ENCODE measurements around the gene PRKCH. TPM values are rescaled to one million over a fixed set of nuclear protein-coding genes. Genes with fewer than 3 reads are reported as not detected.

Gene PRKCH
- total and polyA plus RNA-seq, 2 of the 13 experiments (the other 11 are each of a cell fraction or from before 2014, with no cell fraction given): 0.48 to 1.3 TPM

DNA sequence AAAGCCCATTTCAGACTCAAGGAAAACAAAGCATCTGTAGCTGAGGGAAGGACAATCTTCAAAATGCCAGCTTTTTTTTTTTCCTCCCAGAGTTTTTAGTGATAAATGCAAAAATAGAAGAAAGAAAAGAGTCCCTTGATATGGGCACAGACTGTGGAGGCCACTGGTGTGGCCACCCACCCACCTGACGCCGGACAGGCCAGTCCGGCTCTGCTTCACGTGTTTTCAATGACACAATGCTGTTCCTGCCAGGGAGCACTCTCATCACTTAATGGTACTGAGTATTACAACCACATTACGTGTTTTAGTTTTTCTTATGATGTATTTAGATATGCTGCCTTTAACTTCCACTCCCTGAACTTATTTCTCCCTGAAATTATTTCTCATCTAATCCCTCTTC is 218.3 kb downstream of the PRKCH start (continued):
- TF ChIP-seq ZNF598 (CRISPR knock-in tag; IDR thresholded peaks at IDR 0.05; ENCODE audit: borderline replicate concordance) (no peak), CREM (IDR thresholded peaks at IDR 0.05) (no peak), CREM (CRISPR knock-in tag; IDR thresholded peaks at IDR 0.05) (no peak), ZSCAN30 (CRISPR knock-in tag; IDR thresholded peaks at IDR 0.05) (no peak)

DNA sequence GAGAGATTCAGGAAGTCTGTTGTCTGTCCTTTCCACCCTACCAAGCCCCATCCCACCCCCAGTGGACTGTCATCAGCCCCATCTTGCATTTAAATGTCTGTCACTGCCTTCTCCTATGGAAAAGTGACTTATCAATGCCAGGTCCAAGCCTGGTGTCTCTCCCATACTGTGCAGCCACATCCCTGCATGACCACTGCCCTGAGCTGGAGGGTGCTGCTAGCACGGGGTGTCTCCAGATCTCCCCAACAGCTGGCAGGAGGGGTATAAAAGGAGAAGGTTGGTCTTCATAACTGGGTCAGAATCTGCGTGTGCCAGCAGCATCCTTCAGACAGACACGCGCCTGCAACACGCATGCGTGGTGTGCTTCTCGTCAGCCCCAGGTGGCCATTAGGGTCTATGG is 219.6 kb downstream of the PRKCH start:
- H3K9me3 ChIP-seq (ENCODE audit: low read length): no peaks in the 10 kb centered on the region
- H4K20me1 ChIP-seq (ENCODE audit: insufficient read depth, low read length): no peaks in the 10 kb centered on the region
- 50% methylated on average over 2 of the region's 7 CpGs for WGBS (ENCODE audit: low lambda C conversion rate)
- ChIA-PET POLR2A (no interaction called here), CTCF (ENCODE audit: low intra/inter-chr PET ratio, low total read pairs) (no interaction called here)
- intact Hi-C loops (cut with micrococcal nuclease; ENCODE audit: unreplicated experiment) (no loop called here), in situ Hi-C loops (cut with HindIII; ENCODE audit: extremely low pct_ligation_motif_present, low pct_unique_long_range_greater_than_20kb) (no loop called here)
- ATAC-seq (no peak), DNase-seq (ENCODE audit: low spot score) (no peak), FAIRE-seq (no peak)
- no peak overlapping the region for H2AFZ ChIP-seq (ENCODE audit: low read length)
- BruUV-seq (replicated peaks): no TSS peak
- H3K4me1 ChIP-seq (ENCODE audit: insufficient read depth, low read length): peaks cover 71% of the 10 kb centered on the region
- H3K27ac ChIP-seq (ENCODE audit: extremely low read length, insufficient read depth, low read length): no peak overlapping the region
- H3K36me3 ChIP-seq (replicated peaks in 1 of 2; ENCODE audit: control insufficient read depth in 1 of 2, insufficient read depth in 2 of 2, low read length in 2 of 2): no peaks in the 10 kb centered on the region
- no peak overlapping the region for H3K9ac ChIP-seq (ENCODE audit: insufficient read depth, low read depth, low read length)
- no peak overlapping the region for H3K4me3 ChIP-seq (replicated peaks in 1 of 3; ENCODE audit: insufficient read depth in 1 of 3, low read depth in 2 of 3, low read length in 3 of 3)
- no peaks in the 10 kb centered on the region for H3K27me3 ChIP-seq (ENCODE audit: control insufficient read depth in 1 of 2, insufficient read depth in 2 of 2, low read length in 2 of 2)
- no peaks in the 10 kb centered on the region for H3K79me2 ChIP-seq (ENCODE audit: insufficient read depth, low read length)
- H3K4me2 ChIP-seq (ENCODE audit: low read depth, low read length): no peak overlapping the region
- TF ChIP-seq ARHGAP35 (CRISPR knock-in tag; IDR thresholded peaks at IDR 0.05; ENCODE audit: borderline replicate concordance) (no peak), ATF1 (CRISPR knock-in tag; IDR thresholded peaks at IDR 0.05) (no peak), REPIN1 (CRISPR knock-in tag; IDR thresholded peaks at IDR 0.05; ENCODE audit: borderline replicate concordance, low read depth) (no peak), NFKB2 (CRISPR knock-in tag; IDR thresholded peaks at IDR 0.05; ENCODE audit: borderline replicate concordance) (no peak), FOXC1 (CRISPR knock-in tag; IDR thresholded peaks at IDR 0.05; ENCODE audit: borderline replicate concordance) (no peak), KIAA2018 (CRISPR knock-in tag; IDR thresholded peaks at IDR 0.05; ENCODE audit: borderline replicate concordance) (no peak), RNF2 (conservative IDR thresholded peaks at IDR 0.05; ENCODE audit: low read depth) (no peak), IRX3 (CRISPR knock-in tag; IDR thresholded peaks at IDR 0.05; ENCODE audit: borderline replicate concordance, low read depth) (no peak), YEATS2 (CRISPR knock-in tag; IDR thresholded peaks at IDR 0.05; ENCODE audit: borderline replicate concordance) (no peak)
- TF ChIP-seq, protein P1, sequence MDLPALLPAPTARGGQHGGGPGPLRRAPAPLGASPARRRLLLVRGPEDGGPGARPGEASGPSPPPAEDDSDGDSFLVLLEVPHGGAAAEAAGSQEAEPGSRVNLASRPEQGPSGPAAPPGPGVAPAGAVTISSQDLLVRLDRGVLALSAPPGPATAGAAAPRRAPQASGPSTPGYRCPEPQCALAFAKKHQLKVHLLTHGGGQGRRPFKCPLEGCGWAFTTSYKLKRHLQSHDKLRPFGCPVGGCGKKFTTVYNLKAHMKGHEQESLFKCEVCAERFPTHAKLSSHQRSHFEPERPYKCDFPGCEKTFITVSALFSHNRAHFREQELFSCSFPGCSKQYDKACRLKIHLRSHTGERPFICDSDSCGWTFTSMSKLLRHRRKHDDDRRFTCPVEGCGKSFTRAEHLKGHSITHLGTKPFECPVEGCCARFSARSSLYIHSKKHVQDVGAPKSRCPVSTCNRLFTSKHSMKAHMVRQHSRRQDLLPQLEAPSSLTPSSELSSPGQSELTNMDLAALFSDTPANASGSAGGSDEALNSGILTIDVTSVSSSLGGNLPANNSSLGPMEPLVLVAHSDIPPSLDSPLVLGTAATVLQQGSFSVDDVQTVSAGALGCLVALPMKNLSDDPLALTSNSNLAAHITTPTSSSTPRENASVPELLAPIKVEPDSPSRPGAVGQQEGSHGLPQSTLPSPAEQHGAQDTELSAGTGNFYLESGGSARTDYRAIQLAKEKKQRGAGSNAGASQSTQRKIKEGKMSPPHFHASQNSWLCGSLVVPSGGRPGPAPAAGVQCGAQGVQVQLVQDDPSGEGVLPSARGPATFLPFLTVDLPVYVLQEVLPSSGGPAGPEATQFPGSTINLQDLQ (CRISPR knock-in tag; IDR thresholded peaks at IDR 0.05): no peak
